ENCODE data around the gene KLF12. TPM values are rescaled to one million over a fixed set of nuclear protein-coding genes. Genes with fewer than 3 reads are reported as not detected.

Gene KLF12
- total and polyA plus RNA-seq, 9 of the 15 experiments (the other 6 are each of a cell fraction or from before 2014, with no cell fraction given), result under 0.01 to 0.07 (median 0.05) TPM; not detected in 3

DNA sequence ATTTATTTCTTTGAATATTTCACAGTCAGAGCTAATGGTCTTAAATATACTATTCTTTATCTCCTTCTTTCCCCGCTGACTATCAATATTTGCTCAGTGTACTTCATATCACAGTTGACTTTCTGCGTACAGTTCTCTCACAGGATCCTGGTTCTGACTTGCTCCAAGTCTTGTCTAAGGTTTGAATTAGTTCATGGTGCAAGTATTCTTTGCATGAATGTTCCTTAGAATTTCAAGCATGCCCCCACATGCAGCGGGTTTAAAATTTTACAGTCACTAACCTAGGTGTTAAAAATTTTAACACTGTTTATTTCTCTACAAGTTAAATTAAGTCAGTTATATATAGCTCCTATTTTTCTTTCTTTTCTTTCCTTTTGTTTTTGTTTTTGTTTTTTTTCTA is 20.8 kb upstream of the KLF12 start:
- in situ Hi-C loops (cut with MboI), result no loop called here
- BruUV-seq (replicated peaks), result no TSS peak
- Histone ChIP-seq H3K4me2 (ENCODE audit: insufficient read depth, low read length) (no peak overlapping the region), H3K9me3 (replicated peaks; ENCODE audit: control insufficient read depth, insufficient read depth, low read depth, low read length) (no peaks in the 10 kb centered on the region), H3K36me3 (ENCODE audit: control insufficient read depth, insufficient read depth, low read length) (no peaks in the 10 kb centered on the region), H2AFZ (ENCODE audit: low read depth, low read length) (no peak overlapping the region), H3K9ac (ENCODE audit: insufficient read depth in 1 of 2, low read depth in 2 of 2, low read length in 2 of 2) (no peak overlapping the region), H3K4me1 (replicated peaks in 1 of 2; ENCODE audit: control insufficient read depth in 2 of 2, insufficient read depth in 2 of 2, low read length in 2 of 2) (no peaks in the 10 kb centered on the region), H3K79me2 (ENCODE audit: control insufficient read depth, insufficient read depth, low read length) (no peaks in the 10 kb centered on the region), H4K20me1 (replicated peaks; ENCODE audit: control insufficient read depth, insufficient read depth, low read length) (no peaks in the 10 kb centered on the region), H3K9me1 (ENCODE audit: control insufficient read depth, insufficient read depth, low read length) (no peaks in the 10 kb centered on the region), H3K4me3 (no peak overlapping the region), H3K27ac (ENCODE audit: extremely low read depth, low read depth, low read length) (no peak overlapping the region), H3K27me3 (ENCODE audit: control insufficient read depth in 2 of 2, insufficient read depth in 2 of 2, low read length in 2 of 2) (no peaks in the 10 kb centered on the region)
- ATAC-seq (no peak), FAIRE-seq (no peak), DNase-seq (ENCODE audit: extremely low read depth in 1 of 4, low spot score in 3 of 4) (no peak)
- ChIA-PET CTCF (ENCODE audit: low intra/inter-chr PET ratio) (no interaction called here), POLR2A (interaction anchor here (0.6 to 0.7 kb wide), 2 partner anchors 15 to 1071 kb away, joined by 3 read pairs; no protein-coding TSS in a partner anchor)
- 0% methylated on average over 3 of the region's 3 CpGs for WGBS (ENCODE audit: insufficient coverage, low coverage, missing lambda C conversion rate)
- intact Hi-C loops (cut with micrococcal nuclease), result no loop called here
- TF ChIP-seq MCM7 (IDR thresholded peaks at IDR 0.05) (no peak), HOXB6 (CRISPR knock-in tag; IDR thresholded peaks at IDR 0.05; ENCODE audit: borderline replicate concordance) (no peak), ZNF232 (CRISPR knock-in tag; IDR thresholded peaks at IDR 0.05) (no peak)
- TF ChIP-seq, protein P1, sequence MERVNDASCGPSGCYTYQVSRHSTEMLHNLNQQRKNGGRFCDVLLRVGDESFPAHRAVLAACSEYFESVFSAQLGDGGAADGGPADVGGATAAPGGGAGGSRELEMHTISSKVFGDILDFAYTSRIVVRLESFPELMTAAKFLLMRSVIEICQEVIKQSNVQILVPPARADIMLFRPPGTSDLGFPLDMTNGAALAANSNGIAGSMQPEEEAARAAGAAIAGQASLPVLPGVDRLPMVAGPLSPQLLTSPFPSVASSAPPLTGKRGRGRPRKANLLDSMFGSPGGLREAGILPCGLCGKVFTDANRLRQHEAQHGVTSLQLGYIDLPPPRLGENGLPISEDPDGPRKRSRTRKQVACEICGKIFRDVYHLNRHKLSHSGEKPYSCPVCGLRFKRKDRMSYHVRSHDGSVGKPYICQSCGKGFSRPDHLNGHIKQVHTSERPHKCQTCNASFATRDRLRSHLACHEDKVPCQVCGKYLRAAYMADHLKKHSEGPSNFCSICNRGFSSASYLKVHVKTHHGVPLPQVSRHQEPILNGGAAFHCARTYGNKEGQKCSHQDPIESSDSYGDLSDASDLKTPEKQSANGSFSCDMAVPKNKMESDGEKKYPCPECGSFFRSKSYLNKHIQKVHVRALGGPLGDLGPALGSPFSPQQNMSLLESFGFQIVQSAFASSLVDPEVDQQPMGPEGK (CRISPR knock-in tag; IDR thresholded peaks at IDR 0.05; ENCODE audit: borderline replicate concordance), result no peak
- TF ChIP-seq, protein P2, sequence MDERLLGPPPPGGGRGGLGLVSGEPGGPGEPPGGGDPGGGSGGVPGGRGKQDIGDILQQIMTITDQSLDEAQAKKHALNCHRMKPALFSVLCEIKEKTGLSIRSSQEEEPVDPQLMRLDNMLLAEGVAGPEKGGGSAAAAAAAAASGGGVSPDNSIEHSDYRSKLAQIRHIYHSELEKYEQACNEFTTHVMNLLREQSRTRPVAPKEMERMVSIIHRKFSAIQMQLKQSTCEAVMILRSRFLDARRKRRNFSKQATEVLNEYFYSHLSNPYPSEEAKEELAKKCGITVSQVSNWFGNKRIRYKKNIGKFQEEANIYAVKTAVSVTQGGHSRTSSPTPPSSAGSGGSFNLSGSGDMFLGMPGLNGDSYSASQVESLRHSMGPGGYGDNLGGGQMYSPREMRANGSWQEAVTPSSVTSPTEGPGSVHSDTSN (CRISPR knock-in tag; IDR thresholded peaks at IDR 0.05; ENCODE audit: low read depth), result no peak
- TF ChIP-seq, protein P2 (tag; conservative IDR thresholded peaks at IDR 0.05; ENCODE audit: low read depth), result no peak
- TF ChIP-seq, protein P3, sequence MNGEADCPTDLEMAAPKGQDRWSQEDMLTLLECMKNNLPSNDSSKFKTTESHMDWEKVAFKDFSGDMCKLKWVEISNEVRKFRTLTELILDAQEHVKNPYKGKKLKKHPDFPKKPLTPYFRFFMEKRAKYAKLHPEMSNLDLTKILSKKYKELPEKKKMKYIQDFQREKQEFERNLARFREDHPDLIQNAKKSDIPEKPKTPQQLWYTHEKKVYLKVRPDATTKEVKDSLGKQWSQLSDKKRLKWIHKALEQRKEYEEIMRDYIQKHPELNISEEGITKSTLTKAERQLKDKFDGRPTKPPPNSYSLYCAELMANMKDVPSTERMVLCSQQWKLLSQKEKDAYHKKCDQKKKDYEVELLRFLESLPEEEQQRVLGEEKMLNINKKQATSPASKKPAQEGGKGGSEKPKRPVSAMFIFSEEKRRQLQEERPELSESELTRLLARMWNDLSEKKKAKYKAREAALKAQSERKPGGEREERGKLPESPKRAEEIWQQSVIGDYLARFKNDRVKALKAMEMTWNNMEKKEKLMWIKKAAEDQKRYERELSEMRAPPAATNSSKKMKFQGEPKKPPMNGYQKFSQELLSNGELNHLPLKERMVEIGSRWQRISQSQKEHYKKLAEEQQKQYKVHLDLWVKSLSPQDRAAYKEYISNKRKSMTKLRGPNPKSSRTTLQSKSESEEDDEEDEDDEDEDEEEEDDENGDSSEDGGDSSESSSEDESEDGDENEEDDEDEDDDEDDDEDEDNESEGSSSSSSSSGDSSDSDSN (IDR thresholded peaks at IDR 0.05; ENCODE audit: borderline replicate concordance in 1 of 2, low read depth in 2 of 2, low read length in 2 of 2), result no peak
